CD14-positive monocyte (primary cell): ENCODE data around the gene C15orf62. TPM values are rescaled to one million over a fixed set of nuclear protein-coding genes. Genes with fewer than 3 reads are reported as not detected.

Experiments used
- DNase-seq, 3 donors: peaks; one replicate each; pipeline ENCODE4 v3.0.0-alpha.2; 2011 to 2022
- H2AFZ ChIP-seq: 2 replicates; pipeline ENCODE4 v1.6.0; 2012; ENCODE audit warnings: mild to moderate bottlenecking, low read depth, low read length, inconsistent platforms; ENCODE audit not compliant: insufficient read depth, poor library complexity, severe bottlenecking
- H3K27ac ChIP-seq, 2 donors: 1 replicate in 1 of 2; 2 replicates in 1 of 2; pipeline ENCODE4 v1.5.1; 2012 to 2013; ENCODE audit warnings: low read length in 2 of 2, control low read depth in 1 of 2, inconsistent platforms in 1 of 2, low read depth in 1 of 2, mild to moderate bottlenecking in 1 of 2
- H3K27me3 ChIP-seq, 2 donors: one replicate each; pipeline versions ENCODE4 v1.6.0 to v1.6.1; 2011 to 2013; ENCODE audit warnings: low read length in 2 of 2; ENCODE audit not compliant: control insufficient read depth in 2 of 2, insufficient read depth in 2 of 2
- H3K36me3 ChIP-seq, 2 donors: replicated peaks in 1 of 2; 1 replicate in 1 of 2; 2 replicates in 1 of 2; pipeline versions ENCODE4 v1.5.1 to v1.6.1; 2012 to 2013; ENCODE audit warnings: low read length in 2 of 2, control low read depth in 1 of 2, inconsistent platforms in 1 of 2, mild to moderate bottlenecking in 1 of 2; ENCODE audit not compliant: insufficient read depth in 2 of 2, control insufficient read depth in 1 of 2
- H3K4me1 ChIP-seq, 2 donors: 1 replicate in 1 of 2; 2 replicates in 1 of 2; pipeline versions ENCODE4 v1.5.1 to v1.6.1; 2012 to 2013; ENCODE audit warnings: low read length in 2 of 2, control low read depth in 1 of 2, inconsistent platforms in 1 of 2, mild to moderate bottlenecking in 1 of 2, moderate library complexity in 1 of 2; ENCODE audit not compliant: insufficient read depth in 2 of 2, control insufficient read depth in 1 of 2
- H3K4me2 ChIP-seq: replicated peaks from 2 replicates; pipeline ENCODE3; 2012; ENCODE audit warnings: low read length, moderate library complexity, mild to moderate bottlenecking; ENCODE audit not compliant: poor library complexity, severe bottlenecking; ENCODE audit errors: extremely low read depth
- H3K4me3 ChIP-seq, 3 experiments: fragments of 200-600 bp in 1 of 3; sonication (generic) in 1 of 3; replicated peaks in 1 of 3; 1 replicate in 2 of 3; 2 replicates in 1 of 3; pipeline ENCODE4 v1.5.1; 2011 to 2013; ENCODE audit warnings: low read length in 3 of 3, mild to moderate bottlenecking in 3 of 3, control low read depth in 2 of 3, low read depth in 2 of 3, inconsistent platforms in 1 of 3, moderate library complexity in 1 of 3
- H3K79me2 ChIP-seq: 2 replicates; pipeline ENCODE4 v1.6.0; 2012; ENCODE audit warnings: mild to moderate bottlenecking, control low read depth, inconsistent platforms, low read length, moderate library complexity; ENCODE audit not compliant: insufficient read depth
- H3K9ac ChIP-seq: 2 replicates; pipeline ENCODE4 v1.6.0; 2017; ENCODE audit warnings: low read length, mild to moderate bottlenecking; ENCODE audit not compliant: insufficient read depth, poor library complexity, severe bottlenecking
- H3K9me3 ChIP-seq, 2 donors: replicated peaks in 1 of 2; 1 replicate in 1 of 2; 2 replicates in 1 of 2; pipeline versions ENCODE4 v1.5.1 to v1.6.1; 2012 to 2013; ENCODE audit warnings: low read length in 2 of 2, control low read depth in 1 of 2; ENCODE audit not compliant: control insufficient read depth in 1 of 2, insufficient read depth in 1 of 2
- H4K20me1 ChIP-seq: 2 replicates; pipeline ENCODE4 v1.6.0; 2012; ENCODE audit warnings: mild to moderate bottlenecking, low read length, control low read depth, moderate library complexity; ENCODE audit not compliant: insufficient read depth
- H3K27ac Mint-ChIP-seq, 7 donors: one replicate each; pipeline ENCODE4 v1.8.0; 2020; ENCODE audit warnings: mild to moderate bottlenecking in 7 of 7, mixed read lengths in 7 of 7, moderate library complexity in 6 of 7, inconsistent platforms in 2 of 7
- H3K27me3 Mint-ChIP-seq, 3 donors: one replicate each; pipeline ENCODE4 v1.8.0; 2021 to 2022; ENCODE audit warnings: low read depth in 3 of 3, mild to moderate bottlenecking in 3 of 3, mixed read lengths in 3 of 3, moderate library complexity in 3 of 3, inconsistent platforms in 1 of 3
- H3K36me3 Mint-ChIP-seq, 2 donors: one replicate each; pipeline ENCODE4 v1.8.0; 2020; ENCODE audit warnings: mixed read lengths in 2 of 2, inconsistent platforms in 1 of 2, mild to moderate bottlenecking in 1 of 2
- H3K4me1 Mint-ChIP-seq: one replicate; pipeline ENCODE4 v1.8.0; 2020; ENCODE audit warnings: mild to moderate bottlenecking, mixed read lengths
- H3K4me3 Mint-ChIP-seq, 2 donors: one replicate each; pipeline ENCODE4 v1.8.0; 2020; ENCODE audit warnings: mild to moderate bottlenecking in 2 of 2, mixed read lengths in 2 of 2, moderate library complexity in 1 of 2
- H3K9me3 Mint-ChIP-seq, 7 donors: one replicate each; pipeline ENCODE4 v1.8.0; 2020 to 2022; ENCODE audit warnings: mixed read lengths in 7 of 7, mild to moderate bottlenecking in 6 of 7, moderate library complexity in 6 of 7, inconsistent platforms in 2 of 7
- WGBS: methylation state at CpG from one replicate; pipeline ENCODE4 v1.1.5; 2013; ENCODE audit warnings: missing lambda C conversion rate; ENCODE audit not compliant: insufficient coverage; 5-methylcytosine and 5-hydroxymethylcytosine counted together
- intact Hi-C, 2 donors: fragments of 100-400 bp; cut with micrococcal nuclease; formaldehyde crosslinking; loops; one replicate each; pipeline versions ENCODE4 v1.15.0 to v1.15.1; 2023
- polyA plus RNA-seq, 3 donors: library from polyadenylated mRNA; depleted of rRNA in 1 of 3; unstranded in 2 of 3; stranded (reverse) in 1 of 3; fragments of 300-500 nt in 2 of 3; fragments of >200 nt in 1 of 3; fragmentation: Illumina TruSeq in 2 of 3; gene quantifications; 1 replicate in 2 of 3; 2 replicates in 1 of 3; pipeline ENCODE4 v1.2.3, GENCODE V29; 2012 to 2021
- TF ChIP-seq, protein P1 (sequence below): fragments of 200-600 bp; IDR thresholded peaks from one replicate; pipeline ENCODE4 v1.8.0; 2022; ENCODE audit warnings: antibody characterized with exemption, mild to moderate bottlenecking

The C15orf62 gene
- polyA plus RNA-seq, 3 donors: 0.23 to 0.25 TPM; not detected in 1

DNA sequence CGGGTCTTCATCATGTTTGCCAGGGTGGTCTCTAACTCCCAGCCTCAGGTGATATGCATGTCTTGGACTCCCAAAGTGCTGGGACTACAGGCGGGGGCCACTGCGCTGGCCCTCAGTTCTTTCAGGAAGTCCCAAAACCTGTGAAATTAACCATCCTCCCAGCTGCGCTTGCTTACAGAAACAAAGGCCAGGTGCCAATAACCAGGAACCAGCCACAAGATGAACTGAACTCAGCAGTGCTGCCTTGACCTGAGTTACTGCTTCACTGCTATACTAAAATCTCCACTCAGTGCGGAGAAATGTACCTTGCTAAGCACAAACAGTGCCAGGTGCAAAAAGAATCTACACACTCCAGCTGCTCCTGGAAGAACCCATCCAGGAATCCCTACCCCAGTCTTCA lies 9.8 kb upstream of the C15orf62 start:
- Histone ChIP-seq H2AFZ (no peak overlapping the region), H4K20me1 (no peaks in the 10 kb centered on the region), H3K4me3 (no peak overlapping the region), H3K4me2 (no peak overlapping the region), H3K4me1 (peaks cover 29 to 32% of the 10 kb centered on the region in 2 donors), H3K9ac (no peak overlapping the region), H3K36me3 (no peaks in the 10 kb centered on the region), H3K9me3 (no peaks in the 10 kb centered on the region), H3K79me2 (peaks cover under 1% of the 10 kb centered on the region), H3K27me3 (no peaks in the 10 kb centered on the region), H3K27ac (no peak overlapping the region)
- Mint-ChIP-seq H3K9me3 (no peaks in the 10 kb centered on the region), H3K4me1 (peaks cover 21% of the 10 kb centered on the region), H3K27ac (no peak overlapping the region), H3K36me3 (no peaks in the 10 kb centered on the region), H3K4me3 (no peak overlapping the region), H3K27me3 (peaks cover 0 to 12% (median 11%) of the 10 kb centered on the region in 3 donors)
- WGBS: 94% methylated on average over 5 of the region's 5 CpGs
- no peak for DNase-seq
- TF ChIP-seq, protein P1, sequence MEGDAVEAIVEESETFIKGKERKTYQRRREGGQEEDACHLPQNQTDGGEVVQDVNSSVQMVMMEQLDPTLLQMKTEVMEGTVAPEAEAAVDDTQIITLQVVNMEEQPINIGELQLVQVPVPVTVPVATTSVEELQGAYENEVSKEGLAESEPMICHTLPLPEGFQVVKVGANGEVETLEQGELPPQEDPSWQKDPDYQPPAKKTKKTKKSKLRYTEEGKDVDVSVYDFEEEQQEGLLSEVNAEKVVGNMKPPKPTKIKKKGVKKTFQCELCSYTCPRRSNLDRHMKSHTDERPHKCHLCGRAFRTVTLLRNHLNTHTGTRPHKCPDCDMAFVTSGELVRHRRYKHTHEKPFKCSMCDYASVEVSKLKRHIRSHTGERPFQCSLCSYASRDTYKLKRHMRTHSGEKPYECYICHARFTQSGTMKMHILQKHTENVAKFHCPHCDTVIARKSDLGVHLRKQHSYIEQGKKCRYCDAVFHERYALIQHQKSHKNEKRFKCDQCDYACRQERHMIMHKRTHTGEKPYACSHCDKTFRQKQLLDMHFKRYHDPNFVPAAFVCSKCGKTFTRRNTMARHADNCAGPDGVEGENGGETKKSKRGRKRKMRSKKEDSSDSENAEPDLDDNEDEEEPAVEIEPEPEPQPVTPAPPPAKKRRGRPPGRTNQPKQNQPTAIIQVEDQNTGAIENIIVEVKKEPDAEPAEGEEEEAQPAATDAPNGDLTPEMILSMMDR: no peak
- intact Hi-C loops: loop anchor here (2.0 to 10.0 kb wide), 6 partner anchors 45 to 195 kb away; partner anchors contain the start of genes DNAJC17 (in 2 of the 2), RAD51 (in 2 of the 2), ZFYVE19 (in 2 of the 2) and CCDC32 (in 1 of the 2)

DNA sequence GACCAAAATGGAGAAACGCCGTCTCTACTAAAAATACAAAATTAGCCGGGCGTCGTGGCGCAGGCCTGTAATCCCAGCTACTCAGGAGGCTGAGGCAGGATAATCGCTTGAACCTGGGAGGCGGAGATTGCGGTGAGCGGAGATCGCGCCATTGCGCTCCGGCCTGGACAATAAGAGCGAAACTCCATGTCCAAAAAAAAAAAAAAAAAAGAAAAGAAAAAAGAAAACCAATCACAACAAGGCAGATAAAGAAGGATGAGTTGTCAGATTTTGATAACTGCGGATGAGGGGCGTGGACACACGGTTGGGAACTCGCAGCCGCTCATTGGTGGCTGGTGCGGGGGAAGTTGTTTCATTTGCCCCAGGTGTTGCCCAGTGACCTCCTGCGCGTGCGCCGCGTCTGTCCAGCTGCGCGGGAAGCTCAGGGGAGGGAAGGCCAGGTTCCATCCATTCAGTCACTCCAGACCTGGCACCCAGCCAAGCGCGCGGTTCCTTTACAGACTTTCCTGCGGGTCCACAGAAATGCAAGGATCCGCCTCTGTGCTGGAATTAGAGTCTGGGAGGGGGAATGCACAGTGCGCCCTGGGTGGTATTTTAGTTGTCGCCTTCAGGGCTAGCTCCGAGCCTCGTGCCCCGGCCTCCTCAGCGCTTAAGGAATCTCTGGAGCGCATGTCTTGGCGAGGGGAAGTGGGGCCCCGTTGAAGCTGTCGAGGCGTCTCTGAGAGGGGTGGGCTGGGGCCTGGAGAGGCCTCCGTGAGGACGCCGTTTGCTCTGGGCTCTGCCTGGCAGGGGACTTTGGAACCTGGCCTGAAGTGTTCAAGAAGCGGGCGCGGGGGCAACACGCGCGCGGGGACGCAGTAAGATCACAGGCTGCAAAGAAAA lies 6.6 kb upstream of the C15orf62 start:
- no peaks in the 10 kb centered on the region for H3K9me3 ChIP-seq
- intact Hi-C loops: loop anchor here in 1 of 2 donors (10.0 kb wide), 1 partner anchor 68 kb away; the partner anchor contains the start of gene RAD51
- H3K79me2 ChIP-seq: no peaks in the 10 kb centered on the region
- Mint-ChIP-seq H3K9me3 (no peaks in the 10 kb centered on the region), H3K4me1 (peaks cover 31% of the 10 kb centered on the region), H3K27me3 (peaks cover 2 to 12% (median 11%) of the 10 kb centered on the region in 3 donors), H3K27ac (peak overlapping the region; percentile 31 to 88 (median 80)), H3K4me3 (peak overlapping the region; percentile 85 to 91), H3K36me3 (peaks cover 6 to 15% of the 10 kb centered on the region in 2 donors)
- peak overlapping the region; percentile 95 for H3K4me2 ChIP-seq
- DNase-seq: peak in 2 of 3 donors; percentile 13 to 34
- peaks cover 34 to 38% of the 10 kb centered on the region in 2 donors for H3K4me1 ChIP-seq
- peaks cover 14 to 18% of the 10 kb centered on the region in 2 donors for H3K36me3 ChIP-seq
- peak overlapping the region; percentile 94 for H2AFZ ChIP-seq
- H3K9ac ChIP-seq: peak overlapping the region; percentile 68
- H3K4me3 ChIP-seq: peak overlapping the region; percentile 59 to 89 (median 62)
- TF ChIP-seq, protein P1: no peak
- H4K20me1 ChIP-seq: no peaks in the 10 kb centered on the region
- peak overlapping the region; percentile 50 to 82 for H3K27ac ChIP-seq
- 26% methylated on average over 42 of the region's 55 CpGs for WGBS
- H3K27me3 ChIP-seq: no peaks in the 10 kb centered on the region
